IPS-NIHi11 (cell line): ENCODE measurements around the gene FREM3.
A peak's percentile ranks its signal among the peaks of the same experiment; 100 is the strongest.
"Not testable (repeated sequence)": the region's sequence is repeated elsewhere in the genome, so short reads cannot be mapped to it uniquely, and the experiment has no call there.

Experiments
- DNase-seq: peaks from one replicate; pipeline ENCODE4 v3.0.0; 2012; ENCODE audit warnings: mixed read lengths, low spot score

FREM3 gene

DNA sequence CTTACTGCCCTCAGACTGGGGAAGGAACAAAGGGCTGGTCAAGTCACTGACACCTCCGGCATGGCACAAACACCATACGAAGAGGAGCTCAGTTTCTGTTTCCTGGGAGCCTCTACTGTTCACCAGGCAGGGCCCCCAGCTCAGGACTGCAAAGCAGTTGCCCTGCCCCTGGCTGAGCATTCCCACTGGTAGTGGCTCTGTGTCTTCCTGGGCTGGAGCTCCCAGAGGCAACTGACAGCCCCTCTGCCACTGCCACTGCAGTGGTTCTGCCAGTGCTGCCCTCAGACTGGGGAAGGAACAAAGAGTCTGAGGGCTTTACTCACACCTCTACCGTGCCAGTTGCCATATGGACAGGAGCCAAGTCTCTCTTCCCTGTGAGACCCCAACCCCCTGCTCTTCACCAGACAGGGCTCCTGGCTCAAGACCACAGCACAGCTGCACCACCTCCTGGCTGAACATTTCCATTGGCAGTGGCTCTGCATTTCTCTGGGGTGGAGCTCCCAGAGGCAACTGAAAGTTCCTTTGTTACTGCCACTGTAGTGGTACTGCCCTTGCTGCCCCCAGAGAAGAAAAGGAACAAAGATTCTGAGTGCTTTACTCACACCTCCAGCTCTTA, 119.0 kb downstream of the FREM3 start:
- DNase-seq: no peak

DNA sequence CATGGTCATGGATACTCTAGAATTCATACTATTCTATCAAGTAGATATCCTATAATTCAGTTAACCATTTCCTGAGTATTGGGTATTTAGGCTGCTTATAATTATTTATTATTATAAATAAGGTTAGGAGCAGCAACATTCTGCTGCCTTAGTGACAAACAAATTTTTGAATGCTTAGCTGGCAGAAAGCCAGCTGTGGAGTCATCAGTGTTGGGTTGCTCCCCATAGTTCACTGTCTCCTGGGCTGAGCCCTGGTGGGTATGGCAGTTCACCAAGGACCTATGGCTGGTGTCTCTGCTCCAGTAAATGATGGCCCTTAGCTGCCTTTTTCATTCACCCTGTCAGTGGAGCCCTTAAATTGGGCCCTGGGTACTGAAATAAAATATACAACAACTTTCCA, 125.1 kb downstream of the FREM3 start:
- no peak for DNase-seq

DNA sequence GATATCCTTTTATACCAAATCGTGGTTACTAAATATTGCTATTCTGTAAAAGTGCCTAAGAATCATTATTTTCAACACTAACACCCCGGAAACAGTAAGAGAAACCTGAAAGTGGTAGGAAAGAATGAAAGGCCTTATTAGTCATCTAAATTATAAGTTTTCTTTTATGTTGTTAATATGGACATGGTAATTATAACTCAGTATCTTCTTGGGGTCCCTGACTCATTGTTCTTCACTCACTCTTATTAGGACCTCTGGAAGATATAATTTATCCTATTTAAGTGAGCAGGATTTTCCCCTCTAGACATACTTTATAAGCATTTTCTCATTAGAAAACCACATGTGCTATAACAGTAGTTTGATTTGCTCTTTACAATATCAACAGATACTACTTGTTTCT, 136.0 kb downstream of the FREM3 start:
- no peak for DNase-seq

DNA sequence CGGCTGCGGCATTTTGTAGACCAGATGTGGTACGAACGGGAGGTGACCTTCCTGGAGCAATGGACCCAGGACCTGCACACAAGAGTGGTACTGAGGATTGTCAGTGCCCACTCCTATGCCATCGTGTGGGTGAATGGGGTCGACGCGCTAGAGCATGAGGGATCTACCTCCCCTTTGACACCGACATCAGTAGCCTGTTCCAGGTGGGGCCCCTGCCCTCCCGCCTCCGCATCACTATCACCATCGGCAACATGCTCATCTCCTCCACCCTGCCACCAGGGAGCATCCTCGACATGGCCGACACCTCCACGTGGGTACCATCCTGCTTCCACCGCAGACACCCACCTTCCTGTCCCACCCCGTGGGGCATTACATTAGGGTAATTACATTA, 140.7 kb downstream of the FREM3 start:
- peak; percentile 30 for DNase-seq

DNA sequence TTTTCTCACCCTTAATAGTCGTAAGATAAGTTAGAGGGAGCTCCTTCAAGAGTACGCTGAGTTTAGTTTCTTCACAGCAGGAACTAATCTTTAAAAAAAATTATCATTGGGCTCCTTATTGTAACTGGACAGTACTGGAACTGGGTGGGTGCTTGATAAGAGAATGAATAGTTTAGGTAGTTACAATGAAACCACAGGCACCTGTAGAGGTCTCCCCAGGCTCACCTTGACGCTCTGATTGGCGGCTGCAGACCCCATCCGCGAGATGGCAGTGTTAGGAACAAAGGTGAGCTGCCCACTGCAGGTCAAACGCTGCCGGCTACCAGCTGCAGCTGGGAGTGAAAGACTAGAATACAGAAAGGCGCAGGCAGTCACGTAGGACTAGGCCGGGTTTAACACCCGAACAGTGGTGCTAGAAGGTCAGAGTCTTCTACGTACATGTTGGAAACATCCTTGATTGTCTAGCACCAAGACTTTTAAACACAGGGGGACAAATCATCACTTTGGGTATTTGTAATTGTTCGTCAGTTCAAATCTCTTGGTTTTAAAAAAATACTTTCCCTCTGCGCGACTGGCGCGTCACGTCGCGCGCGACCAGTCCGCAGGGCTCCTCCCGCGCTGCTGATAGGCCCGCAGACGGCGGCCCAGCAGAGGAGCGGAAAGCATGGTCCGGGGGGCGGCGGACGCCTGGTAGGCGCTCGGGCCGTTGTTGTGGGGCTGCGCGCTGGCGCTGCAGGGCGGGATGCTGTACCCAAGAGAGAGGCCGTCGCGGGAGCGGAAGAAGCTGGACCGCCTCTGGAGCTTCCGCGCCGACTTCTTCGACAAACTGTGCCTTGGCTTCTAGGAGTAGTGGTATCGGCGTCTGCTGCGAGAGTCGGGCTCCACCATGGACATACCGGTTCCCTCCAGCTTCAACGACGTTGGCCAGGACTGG, 141.4 kb downstream of the FREM3 start:
- peak; percentile 86 for DNase-seq

DNA sequence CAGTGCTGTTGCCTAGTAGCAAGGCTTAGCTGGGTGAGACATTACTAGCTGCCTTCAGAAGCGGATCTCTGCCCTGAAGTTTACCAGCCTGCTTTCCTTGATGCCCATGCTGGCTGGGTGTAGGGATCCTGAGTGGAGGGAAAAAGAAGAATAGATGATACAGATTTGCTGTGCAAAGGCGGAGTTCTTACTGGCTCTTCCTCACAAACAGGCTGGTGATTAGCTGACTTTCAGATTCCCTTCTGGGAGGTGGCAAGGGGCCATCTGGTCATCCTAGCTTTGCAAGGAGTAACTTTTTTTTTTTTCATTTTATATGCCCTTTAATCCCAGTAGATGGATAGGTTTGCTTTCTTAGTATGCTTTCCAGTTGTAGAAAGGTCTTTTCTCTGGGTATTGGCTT, 142.2 kb downstream of the FREM3 start:
- no peak for DNase-seq

DNA sequence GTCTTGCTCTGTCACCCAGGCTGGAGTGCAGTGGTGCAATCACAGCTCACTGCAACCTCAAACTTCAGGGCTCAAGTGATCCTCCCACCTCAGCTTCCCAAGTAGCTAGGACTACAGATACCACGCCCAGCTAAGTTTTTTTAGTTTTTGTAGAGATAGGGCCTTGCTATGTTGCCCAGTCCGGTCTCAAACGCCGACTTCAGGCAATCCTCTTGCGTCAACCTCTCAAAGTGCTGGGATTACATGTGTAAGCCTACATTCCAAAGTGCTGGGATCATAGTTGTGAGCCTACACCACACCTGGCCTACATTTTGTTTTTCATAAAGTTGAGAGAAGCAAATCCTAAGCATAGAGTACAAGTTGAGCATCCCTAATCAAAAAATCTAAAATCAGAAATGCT, 144.8 kb downstream of the FREM3 start:
- no peak for DNase-seq

DNA sequence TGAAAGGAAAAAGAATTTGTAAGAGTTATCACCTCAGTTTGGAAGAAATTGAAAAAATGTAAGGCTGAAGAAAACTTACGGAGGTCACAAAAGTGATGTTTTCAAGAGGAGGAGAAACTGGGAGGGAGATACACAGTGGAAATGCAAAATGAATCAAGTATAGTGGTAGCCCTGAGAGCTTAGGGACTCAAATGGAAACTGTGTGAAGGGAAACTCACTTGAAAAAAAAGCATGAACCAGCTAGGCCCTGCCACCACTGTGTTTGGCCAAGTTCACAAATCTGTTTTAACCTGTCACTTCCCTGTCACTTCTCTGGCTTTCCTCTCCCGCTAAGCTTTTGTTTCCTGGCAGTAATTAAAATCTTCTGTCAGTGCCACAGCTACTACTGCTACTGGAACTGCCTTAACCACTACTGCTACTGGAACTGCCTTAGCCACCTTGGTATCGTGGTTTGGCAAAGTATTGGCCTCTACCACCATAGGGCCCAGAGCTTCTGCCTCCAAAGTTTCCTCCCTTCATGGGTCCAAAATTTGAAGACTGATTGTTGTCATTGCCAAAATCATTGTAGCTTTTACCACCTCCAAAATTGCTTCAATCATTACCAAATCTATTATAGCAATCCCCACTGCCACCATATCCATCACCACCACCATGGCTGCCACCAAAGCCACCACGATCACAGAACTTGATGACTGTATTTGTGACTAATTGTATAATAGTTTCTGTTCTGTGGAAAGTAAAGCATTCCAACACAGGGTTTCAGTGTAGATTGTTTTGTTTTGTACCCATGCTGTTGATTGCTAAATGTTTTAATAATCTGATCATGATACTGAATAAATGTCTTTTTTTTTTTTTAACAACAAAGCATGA, 145.5 kb downstream of the FREM3 start:
- DNase-seq: no peak

DNA sequence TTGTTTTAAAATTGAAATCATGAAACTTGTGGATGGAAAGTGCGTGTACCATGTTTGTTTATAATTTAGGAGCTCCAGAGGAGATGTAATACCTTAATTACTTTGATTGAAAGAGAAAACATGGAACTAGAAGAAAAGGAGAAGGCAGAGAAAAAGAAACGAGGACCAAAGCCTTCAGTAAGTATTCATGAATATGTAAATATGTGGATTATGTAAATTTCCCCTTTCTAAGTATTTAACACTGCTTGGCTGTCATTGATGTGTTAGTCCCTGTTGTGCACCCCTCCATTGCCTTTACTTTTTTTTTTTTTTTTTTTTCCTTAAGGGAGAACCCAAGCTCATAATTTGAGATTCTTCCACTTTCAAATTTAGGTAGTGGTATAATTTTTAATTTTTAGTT, 150.5 kb downstream of the FREM3 start:
- DNase-seq: no peak

DNA sequence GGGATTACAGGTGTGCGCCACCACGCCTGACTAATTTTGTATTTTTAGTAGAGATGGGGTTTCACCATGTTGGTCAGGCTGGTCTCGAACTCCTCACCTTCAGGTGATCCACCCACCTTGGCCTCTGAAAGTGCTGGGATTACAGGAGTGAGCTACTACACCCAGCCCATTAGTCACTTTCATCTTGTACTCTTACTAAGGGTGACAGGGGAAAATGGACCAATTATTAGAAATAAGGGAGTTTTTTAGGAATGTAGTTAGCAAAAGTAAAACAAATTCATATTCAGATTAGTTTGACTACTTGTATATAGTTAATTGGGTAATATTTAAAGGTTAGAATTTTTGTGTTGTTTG, 160.8 kb downstream of the FREM3 start:
- DNase-seq: no peak

DNA sequence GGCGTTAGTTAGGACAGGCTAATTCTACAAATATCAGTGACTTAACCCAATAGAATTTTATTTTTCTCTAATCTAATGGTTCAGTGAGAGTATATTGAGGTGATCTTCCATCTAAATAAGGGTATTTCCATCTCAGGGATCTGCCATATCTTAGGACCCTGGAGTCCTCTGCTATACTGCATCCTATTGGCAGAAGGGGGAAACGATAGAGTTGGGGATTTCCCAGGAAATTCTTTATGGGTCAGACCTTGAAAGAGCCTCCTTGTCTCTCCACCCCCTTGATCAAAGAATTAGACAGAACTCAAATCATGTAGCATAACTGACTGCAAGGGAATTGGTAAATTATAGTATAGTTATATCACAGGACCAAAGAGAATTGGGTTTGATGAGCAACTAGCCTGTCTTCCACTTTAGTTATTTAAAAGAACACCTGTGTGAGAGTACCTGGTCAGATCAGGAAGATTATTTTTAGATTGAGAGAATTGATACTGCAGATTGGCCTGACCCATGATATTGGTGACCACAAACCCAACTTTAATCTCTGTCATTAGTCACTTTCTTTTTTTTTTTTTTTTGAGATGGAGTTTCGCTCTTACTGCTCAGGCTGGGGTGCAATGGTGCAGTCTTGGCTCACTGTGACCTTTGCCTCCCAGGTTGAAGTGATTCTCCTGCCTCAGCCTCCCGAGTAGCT, 161.4 kb downstream of the FREM3 start:
- no peak for DNase-seq

DNA sequence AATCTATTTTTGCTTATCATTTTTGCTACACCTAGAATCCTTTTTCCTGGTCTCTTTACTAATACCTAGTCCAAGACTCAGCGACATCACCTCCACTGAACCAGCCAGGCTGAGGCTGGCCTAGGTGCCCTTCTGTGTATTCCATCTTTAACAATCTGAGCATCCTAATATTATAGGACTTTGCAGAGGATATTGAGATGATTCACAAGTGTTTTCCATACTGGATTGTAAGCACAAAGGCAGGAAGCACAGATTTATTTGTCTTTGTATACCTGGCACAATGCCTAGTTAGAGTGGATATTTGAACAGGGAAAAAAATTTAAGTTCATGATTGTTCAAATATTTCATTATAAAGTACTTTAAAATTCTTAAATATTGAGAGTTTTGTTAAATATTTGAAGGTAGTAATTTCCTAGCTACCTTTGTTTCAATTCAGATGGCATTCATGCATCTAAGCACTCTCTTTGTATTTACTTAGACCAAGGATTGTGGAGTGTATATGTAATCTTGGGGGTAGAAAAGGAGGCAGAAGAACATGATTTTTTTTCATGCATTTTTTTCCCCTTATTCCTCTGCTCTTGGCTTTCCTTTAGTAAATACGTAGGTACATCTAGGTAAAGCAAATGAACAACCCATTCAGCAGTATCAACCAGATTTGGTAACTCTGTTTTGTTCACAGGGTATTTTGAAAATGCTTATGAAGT, 168.5 kb downstream of the FREM3 start:
- no peak for DNase-seq

DNA sequence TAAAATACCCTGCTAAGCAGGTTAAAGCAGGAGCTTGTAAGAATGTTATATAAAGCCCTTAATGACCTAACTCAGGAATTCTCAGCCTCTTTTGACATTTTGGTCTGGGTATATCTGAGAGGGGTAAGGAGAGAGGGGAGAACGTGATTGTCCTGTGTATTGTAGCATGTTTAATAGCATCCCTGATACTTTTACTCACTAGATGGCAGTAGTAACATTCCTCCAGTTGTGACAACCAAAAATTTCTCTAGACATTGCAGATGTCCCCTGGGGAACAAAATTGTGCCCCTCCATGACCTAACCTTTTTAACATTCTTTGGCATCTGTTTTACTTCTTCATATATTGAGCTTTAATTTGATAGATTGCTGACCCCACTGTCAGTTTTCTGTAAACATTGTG, 169.1 kb downstream of the FREM3 start:
- no peak for DNase-seq

DNA sequence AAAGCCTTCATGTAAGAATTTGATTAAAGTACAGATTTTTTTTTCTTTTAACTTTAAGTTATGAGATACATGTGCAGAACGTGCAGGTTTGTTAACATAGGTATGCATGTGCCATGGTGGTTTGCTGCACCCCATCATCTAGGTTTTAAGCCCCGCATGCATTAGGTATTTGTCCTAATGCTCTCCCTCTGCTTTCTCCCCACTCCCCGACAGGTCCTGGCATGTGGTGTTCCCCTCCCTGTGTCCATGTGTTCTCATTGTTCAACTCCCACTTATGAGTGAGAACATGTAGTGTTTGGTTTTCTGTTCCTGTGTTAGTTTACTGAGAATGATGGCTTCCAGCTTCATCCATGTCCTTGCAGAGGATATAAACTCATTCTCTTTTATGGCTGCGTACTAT, 172.4 kb downstream of the FREM3 start:
- DNase-seq: not testable (repeated sequence)
